Memory B cell (primary cell): ENCODE measurements around the gene ISG15.
"Not testable (repeated sequence)": the region's sequence is repeated elsewhere in the genome, so short reads cannot be mapped to it uniquely, and the experiment has no call there.

Experiments used
- ATAC-seq: fragments of 150-1000 bp; cut with Tn5 transposase; 2 replicates; pipeline ENCODE4 v1.10.0; 2021; ENCODE audit warnings: low read depth, mild to moderate bottlenecking, moderate library complexity
- DNase-seq, 2 donors: peaks; one replicate each; pipeline ENCODE4 v3.0.0; 2022; ENCODE audit warnings: low spot score in 2 of 2
- H3K27ac Mint-ChIP-seq: one replicate; pipeline ENCODE4 v1.8.0; 2022; ENCODE audit warnings: mild to moderate bottlenecking, moderate library complexity, mixed read lengths
- H3K27me3 Mint-ChIP-seq: one replicate; pipeline ENCODE4 v1.8.0; 2022; ENCODE audit warnings: mixed read lengths
- H3K36me3 Mint-ChIP-seq: one replicate; pipeline ENCODE4 v1.8.0; 2022; ENCODE audit warnings: mild to moderate bottlenecking, mixed read lengths
- H3K4me1 Mint-ChIP-seq: one replicate; pipeline ENCODE4 v1.8.0; 2022; ENCODE audit warnings: mixed read lengths
- H3K4me3 Mint-ChIP-seq: one replicate; pipeline ENCODE4 v1.8.0; 2022; ENCODE audit warnings: mild to moderate bottlenecking, moderate library complexity, mixed read lengths
- H3K9me3 Mint-ChIP-seq: one replicate; pipeline ENCODE4 v1.8.0; 2022; ENCODE audit warnings: mixed read lengths

Gene ISG15

GRCh38 chr1:1020000-1020404, 6.7 kb downstream of the ISG15 start, which contains the start of gene AGRN:
Gene AGRN, plus strand, starts transcription at chr1:1020120. Its CDS starts 53 bp downstream, at chr1:1020173.
- Mint-ChIP-seq H3K9me3 (no peaks in the 10 kb centered on the region), H3K4me1 (peaks cover 12% of the 10 kb centered on the region), H3K27ac (no peak within 1 kb of the TSS), H3K36me3 (no peaks in the 10 kb centered on the region), H3K4me3 (peak within 1 kb of the TSS; percentile 76), H3K27me3 (peaks cover 6% of the 10 kb centered on the region)
- ATAC-seq = peak; percentile 4
- no peak for DNase-seq

- no peak overlapping the region for H3K27ac Mint-ChIP-seq
- ATAC-seq = no peak
- H3K9me3 Mint-ChIP-seq = no peaks in the 10 kb centered on the region
- peaks cover 6% of the 10 kb centered on the region for H3K27me3 Mint-ChIP-seq
- no peaks in the 10 kb centered on the region for H3K36me3 Mint-ChIP-seq
- peaks cover 12% of the 10 kb centered on the region for H3K4me1 Mint-ChIP-seq
- no peak for DNase-seq
- H3K4me3 Mint-ChIP-seq = peak overlapping the region; percentile 54
Observed at GRCh38 chr1:1020415-1021009, 7.2 kb downstream of the ISG15 start.

- H3K27me3 Mint-ChIP-seq = peaks cover 6% of the 10 kb centered on the region
- ATAC-seq (no peak), DNase-seq (no peak)
- peak overlapping the region; percentile 54 for H3K4me3 Mint-ChIP-seq
- no peaks in the 10 kb centered on the region for H3K9me3 Mint-ChIP-seq
- peaks cover 12% of the 10 kb centered on the region for H3K4me1 Mint-ChIP-seq
- H3K36me3 Mint-ChIP-seq = no peaks in the 10 kb centered on the region
- no peak overlapping the region for H3K27ac Mint-ChIP-seq
Observed at GRCh38 chr1:1021010-1021919, 8.0 kb downstream of the ISG15 start.

- H3K9me3 Mint-ChIP-seq = no peaks in the 10 kb centered on the region
- no peak overlapping the region for H3K27ac Mint-ChIP-seq
- no peaks in the 10 kb centered on the region for H3K36me3 Mint-ChIP-seq
- DNase-seq (no peak), ATAC-seq (no peak)
- no peak overlapping the region for H3K4me3 Mint-ChIP-seq
- H3K27me3 Mint-ChIP-seq = peaks cover 6% of the 10 kb centered on the region
- peaks cover 12% of the 10 kb centered on the region for H3K4me1 Mint-ChIP-seq
Observed at GRCh38 chr1:1021920-1022259, 8.6 kb downstream of the ISG15 start.

- Mint-ChIP-seq H3K4me3 (no peak overlapping the region), H3K9me3 (no peaks in the 10 kb centered on the region), H3K36me3 (no peaks in the 10 kb centered on the region), H3K27me3 (peaks cover 6% of the 10 kb centered on the region), H3K4me1 (peaks cover 11% of the 10 kb centered on the region), H3K27ac (no peak overlapping the region)
- DNase-seq (no peak), ATAC-seq (no peak)
Observed at GRCh38 chr1:1022302-1023009, 9.2 kb downstream of the ISG15 start.

GRCh38 chr1:1023700-1024099, 10.4 kb downstream of the ISG15 start:
- no peak for DNase-seq
- Mint-ChIP-seq H3K27me3 (peaks cover 7% of the 10 kb centered on the region), H3K9me3 (no peaks in the 10 kb centered on the region), H3K27ac (no peak overlapping the region), H3K4me3 (no peak overlapping the region), H3K36me3 (no peaks in the 10 kb centered on the region), H3K4me1 (peaks cover 11% of the 10 kb centered on the region)
- ATAC-seq = no peak

- Mint-ChIP-seq H3K4me3 (no peak overlapping the region), H3K9me3 (no peaks in the 10 kb centered on the region), H3K27ac (no peak overlapping the region), H3K27me3 (peaks cover 7% of the 10 kb centered on the region), H3K4me1 (peaks cover 11% of the 10 kb centered on the region), H3K36me3 (no peaks in the 10 kb centered on the region)
- ATAC-seq (no peak), DNase-seq (no peak)
Observed at GRCh38 chr1:1024149-1024770, 11.0 kb downstream of the ISG15 start.

- no peaks in the 10 kb centered on the region for H3K36me3 Mint-ChIP-seq
- no peak for ATAC-seq
- no peak for DNase-seq
- peaks cover 7% of the 10 kb centered on the region for H3K27me3 Mint-ChIP-seq
- H3K9me3 Mint-ChIP-seq = no peaks in the 10 kb centered on the region
- no peak overlapping the region for H3K27ac Mint-ChIP-seq
- no peak overlapping the region for H3K4me3 Mint-ChIP-seq
- H3K4me1 Mint-ChIP-seq = peaks cover 11% of the 10 kb centered on the region
Observed at GRCh38 chr1:1024771-1025699, 11.7 kb downstream of the ISG15 start.

GRCh38 chr1:1025730-1026129, 12.4 kb downstream of the ISG15 start:
- DNase-seq (no peak), ATAC-seq (no peak)
- Mint-ChIP-seq H3K36me3 (no peaks in the 10 kb centered on the region), H3K4me3 (no peak overlapping the region), H3K27ac (no peak overlapping the region), H3K27me3 (peaks cover 7% of the 10 kb centered on the region), H3K4me1 (peaks cover 11% of the 10 kb centered on the region), H3K9me3 (no peaks in the 10 kb centered on the region)

- H3K9me3 Mint-ChIP-seq = no peaks in the 10 kb centered on the region
- H3K27ac Mint-ChIP-seq = no peak overlapping the region
- H3K36me3 Mint-ChIP-seq = no peaks in the 10 kb centered on the region
- peaks cover 9% of the 10 kb centered on the region for H3K4me1 Mint-ChIP-seq
- H3K27me3 Mint-ChIP-seq = peaks cover 7% of the 10 kb centered on the region
- DNase-seq (no peak), ATAC-seq (no peak)
- no peak overlapping the region for H3K4me3 Mint-ChIP-seq
Observed at GRCh38 chr1:1026599-1027413, 13.5 kb downstream of the ISG15 start.

GRCh38 chr1:1027791-1028190, 14.5 kb downstream of the ISG15 start:
- H3K4me3 Mint-ChIP-seq = no peak overlapping the region
- no peak overlapping the region for H3K27ac Mint-ChIP-seq
- peaks cover 13% of the 10 kb centered on the region for H3K4me1 Mint-ChIP-seq
- no peaks in the 10 kb centered on the region for H3K36me3 Mint-ChIP-seq
- ATAC-seq (no peak), DNase-seq (no peak)
- no peaks in the 10 kb centered on the region for H3K9me3 Mint-ChIP-seq
- H3K27me3 Mint-ChIP-seq = peaks cover 7% of the 10 kb centered on the region

GRCh38 chr1:1030867-1031658, 17.8 kb downstream of the ISG15 start:
- H3K27me3 Mint-ChIP-seq, DNase-seq, H3K36me3 Mint-ChIP-seq, H3K27ac Mint-ChIP-seq, ATAC-seq, H3K9me3 Mint-ChIP-seq, H3K4me3 Mint-ChIP-seq: not testable (repeated sequence)
- peaks cover 17% of the 10 kb centered on the region for H3K4me1 Mint-ChIP-seq
